NCI-H1436 treated with DMSO at 0.1 percent for 48 hours (cell line): Measurements from ENCODE around the gene TCAP.

Source experiments
- DNase-seq: peaks from one replicate; lab custom pipeline; 2025; lab: John Stamatoyannopoulos, UW

The TCAP gene

GRCh38 chr17:39664581-39665561 lies at the start of gene TCAP:
Gene TCAP (plus strand): TSS chr17:39665349. CDS start chr17:39665360, 11 bp downstream.
- DNase-seq: no peak

GRCh38 chr17:39615434-39615833 lies 49.7 kb upstream of the TCAP start:
- DNase-seq: no peak

GRCh38 chr17:39617100-39617445 lies 48.1 kb upstream of the TCAP start:
- no peak for DNase-seq

GRCh38 chr17:39617446-39618245 lies 47.5 kb upstream of the TCAP start:
- DNase-seq: peak; percentile 60

- no peak for DNase-seq
These were observed 46.8 kb upstream of the TCAP start for GRCh38 chr17:39618246-39618913.

- DNase-seq: peak; percentile 20
These were observed 46.0 kb upstream of the TCAP start for GRCh38 chr17:39618956-39619785.

GRCh38 chr17:39619786-39620101 lies 45.4 kb upstream of the TCAP start:
- DNase-seq: no peak

GRCh38 chr17:39621523-39622379 lies 43.4 kb upstream of the TCAP start:
- peak; percentile 36 for DNase-seq

GRCh38 chr17:39622380-39623006 lies 42.7 kb upstream of the TCAP start:
- no peak for DNase-seq

GRCh38 chr17:39623356-39623950 lies 41.7 kb upstream of the TCAP start:
- DNase-seq: peak; percentile 61

- no peak for DNase-seq
These were observed 40.8 kb upstream of the TCAP start for GRCh38 chr17:39624313-39624712.

- no peak for DNase-seq
These were observed 39.9 kb upstream of the TCAP start for GRCh38 chr17:39625198-39625785.

- DNase-seq: no peak
These were observed 38.7 kb upstream of the TCAP start, which contains the start of gene PPP1R1B for GRCh38 chr17:39626171-39627046. Gene PPP1R1B (plus strand): TSS chr17:39626952. CDS start chr17:39627393, 441 bp downstream.

- DNase-seq: no peak
These were observed 38.0 kb upstream of the TCAP start for GRCh38 chr17:39627047-39627711.

GRCh38 chr17:39627712-39628516 lies 37.2 kb upstream of the TCAP start:
- DNase-seq: peak; percentile 10

- DNase-seq: peak; percentile 77
These were observed 36.3 kb upstream of the TCAP start for GRCh38 chr17:39628655-39629493.
